ENCODE results near the gene MAFG. TPM values are rescaled to one million over a fixed set of nuclear protein-coding genes. Genes with fewer than 3 reads are reported as not detected.

Gene MAFG
- total and polyA plus RNA-seq, 2 donors (not counting 3 experiments of a cell fraction or from before 2014, with no cell fraction given), result 27.6 to 35.0 TPM

DNA sequence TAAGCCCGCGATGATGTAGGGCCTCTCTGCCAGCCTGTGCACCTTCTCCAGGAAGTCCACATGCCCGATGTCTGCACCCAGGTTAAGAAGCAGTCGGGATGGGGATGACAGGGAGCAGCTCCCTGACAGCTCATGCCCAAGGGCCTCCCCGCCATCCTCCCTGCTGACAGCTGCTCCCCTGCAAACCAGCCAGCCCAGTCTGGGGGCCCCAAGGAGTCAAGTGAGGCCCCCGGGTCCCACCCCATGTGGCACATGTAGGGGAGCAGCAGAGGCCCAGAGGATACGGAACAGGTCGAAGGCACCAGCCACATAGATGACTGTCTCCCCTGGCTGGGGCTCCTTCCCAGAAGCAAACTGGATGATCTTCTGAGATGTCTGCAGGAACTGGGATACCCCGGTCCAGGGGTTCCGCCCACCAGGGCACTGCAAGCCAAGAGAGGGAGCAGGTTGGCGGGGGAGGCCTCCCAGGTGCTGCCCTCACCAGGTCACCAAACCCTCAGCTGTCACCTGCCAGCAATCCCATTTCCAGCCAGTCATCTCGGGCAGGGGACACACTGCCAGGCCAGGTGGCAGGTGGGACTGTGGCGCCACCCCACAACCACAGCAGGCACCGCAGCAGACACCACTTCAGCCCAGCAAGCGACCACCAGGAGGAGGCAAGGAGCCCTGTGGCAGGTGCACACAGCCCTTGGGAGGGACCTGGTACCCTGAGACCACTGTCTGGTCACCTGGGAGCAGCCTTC lies 20.9 kb downstream of the MAFG start:
- TF ChIP-seq JUN (IDR thresholded peaks at IDR 0.05; ENCODE audit: borderline replicate concordance, insufficient read depth, insufficient read length, low read depth), result no peak
- TF ChIP-seq MAX (IDR thresholded peaks at IDR 0.05; ENCODE audit: insufficient read depth, insufficient read length), result no peak
- no peak for TF ChIP-seq FOS (IDR thresholded peaks at IDR 0.05; ENCODE audit: borderline replicate concordance, insufficient read depth, low read length)
- TF ChIP-seq POLR2A (IDR thresholded peaks at IDR 0.05; ENCODE audit: low read depth, low read length), result no peak
- H3K9me3 ChIP-seq (replicated peaks; ENCODE audit: control insufficient read depth, insufficient read depth, low read length), result no peaks in the 10 kb centered on the region
- FAIRE-seq, result no peak
- peaks cover 0 to 3% of the 10 kb centered on the region in 2 experiments for H3K36me3 ChIP-seq (ENCODE audit: control insufficient read depth in 2 of 2, extremely low read depth in 1 of 2, insufficient read depth in 2 of 2, low read length in 2 of 2)
- no peaks in the 10 kb centered on the region for H4K20me1 ChIP-seq (replicated peaks; ENCODE audit: control insufficient read depth, extremely low read depth, insufficient read depth, low read length)
- no peaks in the 10 kb centered on the region for H3K9me1 ChIP-seq (replicated peaks; ENCODE audit: control insufficient read depth, extremely low read depth, insufficient read depth, low read length)
- no peak overlapping the region for H2AFZ ChIP-seq (ENCODE audit: low read depth, low read length)
- DNase-seq (ENCODE audit: low read depth, low spot score), result no peak
- H3K9ac ChIP-seq (replicated peaks; ENCODE audit: extremely low read depth, insufficient read depth, low read length), result no peak overlapping the region
- H3K27me3 ChIP-seq (ENCODE audit: control insufficient read depth in 2 of 2, insufficient read depth in 2 of 2, low read length in 2 of 2), result no peaks in the 10 kb centered on the region
- dilution Hi-C loops (cut with MboI; ENCODE audit: extremely low pct_ligation_motif_present, low sequenced_read_pairs), result no loop called here
- ChIA-PET CTCF (no interaction called here), POLR2A (no interaction called here)
- H3K4me2 ChIP-seq (ENCODE audit: insufficient read depth, low read length), result no peak overlapping the region
- peaks cover 8% of the 10 kb centered on the region for H3K4me1 ChIP-seq (ENCODE audit: control insufficient read depth, extremely low read depth, insufficient read depth, low read length)
- no peaks in the 10 kb centered on the region for H3K79me2 ChIP-seq (ENCODE audit: control insufficient read depth, insufficient read depth, low read length)
- intact Hi-C loops (cut with micrococcal nuclease), result no loop called here
- H3K27ac ChIP-seq (ENCODE audit: insufficient read depth, low read depth, low read length), result no peak overlapping the region
- H3K4me3 ChIP-seq (replicated peaks in 1 of 3; ENCODE audit: insufficient read depth in 1 of 3, low read depth in 1 of 3, low read length in 3 of 3), result no peak overlapping the region
- BruUV-seq (replicated peaks), result no TSS peak

GRCh38 chr17:81905993-81906392 lies 21.5 kb downstream of the MAFG start:
- no peak for DNase-seq (ENCODE audit: low read depth, low spot score)
- no peak overlapping the region for H2AFZ ChIP-seq (ENCODE audit: low read depth, low read length)
- POLR2A ChIA-PET, result no interaction called here
- CTCF ChIA-PET, result no interaction called here
- no peak overlapping the region for H3K27ac ChIP-seq (ENCODE audit: insufficient read depth, low read depth, low read length)
- H3K4me3 ChIP-seq (replicated peaks in 1 of 3; ENCODE audit: insufficient read depth in 1 of 3, low read depth in 1 of 3, low read length in 3 of 3), result no peak overlapping the region
- BruUV-seq (replicated peaks), result no TSS peak
- no peaks in the 10 kb centered on the region for H3K27me3 ChIP-seq (ENCODE audit: control insufficient read depth in 2 of 2, insufficient read depth in 2 of 2, low read length in 2 of 2)
- dilution Hi-C loops (cut with MboI; ENCODE audit: extremely low pct_ligation_motif_present, low sequenced_read_pairs) (no loop called here), intact Hi-C loops (cut with micrococcal nuclease) (no loop called here)
- H3K79me2 ChIP-seq (ENCODE audit: control insufficient read depth, insufficient read depth, low read length), result no peaks in the 10 kb centered on the region
- H3K9me1 ChIP-seq (replicated peaks; ENCODE audit: control insufficient read depth, extremely low read depth, insufficient read depth, low read length), result no peaks in the 10 kb centered on the region
- H4K20me1 ChIP-seq (replicated peaks; ENCODE audit: control insufficient read depth, extremely low read depth, insufficient read depth, low read length), result no peaks in the 10 kb centered on the region
- no peak for FAIRE-seq
- peaks cover 9% of the 10 kb centered on the region for H3K4me1 ChIP-seq (ENCODE audit: control insufficient read depth, extremely low read depth, insufficient read depth, low read length)
- H3K4me2 ChIP-seq (ENCODE audit: insufficient read depth, low read length), result no peak overlapping the region
- H3K9me3 ChIP-seq (replicated peaks; ENCODE audit: control insufficient read depth, insufficient read depth, low read length), result no peaks in the 10 kb centered on the region
- no peak overlapping the region for H3K9ac ChIP-seq (replicated peaks; ENCODE audit: extremely low read depth, insufficient read depth, low read length)
- TF ChIP-seq JUN (IDR thresholded peaks at IDR 0.05; ENCODE audit: borderline replicate concordance, insufficient read depth, insufficient read length, low read depth), result no peak
- no peak for TF ChIP-seq POLR2AphosphoS5 (IDR thresholded peaks at IDR 0.05; ENCODE audit: insufficient read depth, low read depth, low read length)
- no peak for TF ChIP-seq MAX (IDR thresholded peaks at IDR 0.05; ENCODE audit: insufficient read depth, insufficient read length)
- TF ChIP-seq MYC (IDR thresholded peaks at IDR 0.05; ENCODE audit: low read depth, low read length), result no peak
- TF ChIP-seq FOS (IDR thresholded peaks at IDR 0.05; ENCODE audit: borderline replicate concordance, insufficient read depth, low read length), result no peak
- peaks cover 0 to 3% of the 10 kb centered on the region in 2 experiments for H3K36me3 ChIP-seq (ENCODE audit: control insufficient read depth in 2 of 2, extremely low read depth in 1 of 2, insufficient read depth in 2 of 2, low read length in 2 of 2)

Measured in endothelial cell of umbilical vein (primary cell).